ENCODE measurements around the gene PPP4R1.
A peak's percentile ranks its signal among the peaks of the same experiment; 100 is the strongest.

The PPP4R1 gene, protein sequence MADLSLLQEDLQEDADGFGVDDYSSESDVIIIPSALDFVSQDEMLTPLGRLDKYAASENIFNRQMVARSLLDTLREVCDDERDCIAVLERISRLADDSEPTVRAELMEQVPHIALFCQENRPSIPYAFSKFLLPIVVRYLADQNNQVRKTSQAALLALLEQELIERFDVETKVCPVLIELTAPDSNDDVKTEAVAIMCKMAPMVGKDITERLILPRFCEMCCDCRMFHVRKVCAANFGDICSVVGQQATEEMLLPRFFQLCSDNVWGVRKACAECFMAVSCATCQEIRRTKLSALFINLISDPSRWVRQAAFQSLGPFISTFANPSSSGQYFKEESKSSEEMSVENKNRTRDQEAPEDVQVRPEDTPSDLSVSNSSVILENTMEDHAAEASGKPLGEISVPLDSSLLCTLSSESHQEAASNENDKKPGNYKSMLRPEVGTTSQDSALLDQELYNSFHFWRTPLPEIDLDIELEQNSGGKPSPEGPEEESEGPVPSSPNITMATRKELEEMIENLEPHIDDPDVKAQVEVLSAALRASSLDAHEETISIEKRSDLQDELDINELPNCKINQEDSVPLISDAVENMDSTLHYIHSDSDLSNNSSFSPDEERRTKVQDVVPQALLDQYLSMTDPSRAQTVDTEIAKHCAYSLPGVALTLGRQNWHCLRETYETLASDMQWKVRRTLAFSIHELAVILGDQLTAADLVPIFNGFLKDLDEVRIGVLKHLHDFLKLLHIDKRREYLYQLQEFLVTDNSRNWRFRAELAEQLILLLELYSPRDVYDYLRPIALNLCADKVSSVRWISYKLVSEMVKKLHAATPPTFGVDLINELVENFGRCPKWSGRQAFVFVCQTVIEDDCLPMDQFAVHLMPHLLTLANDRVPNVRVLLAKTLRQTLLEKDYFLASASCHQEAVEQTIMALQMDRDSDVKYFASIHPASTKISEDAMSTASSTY

DNA sequence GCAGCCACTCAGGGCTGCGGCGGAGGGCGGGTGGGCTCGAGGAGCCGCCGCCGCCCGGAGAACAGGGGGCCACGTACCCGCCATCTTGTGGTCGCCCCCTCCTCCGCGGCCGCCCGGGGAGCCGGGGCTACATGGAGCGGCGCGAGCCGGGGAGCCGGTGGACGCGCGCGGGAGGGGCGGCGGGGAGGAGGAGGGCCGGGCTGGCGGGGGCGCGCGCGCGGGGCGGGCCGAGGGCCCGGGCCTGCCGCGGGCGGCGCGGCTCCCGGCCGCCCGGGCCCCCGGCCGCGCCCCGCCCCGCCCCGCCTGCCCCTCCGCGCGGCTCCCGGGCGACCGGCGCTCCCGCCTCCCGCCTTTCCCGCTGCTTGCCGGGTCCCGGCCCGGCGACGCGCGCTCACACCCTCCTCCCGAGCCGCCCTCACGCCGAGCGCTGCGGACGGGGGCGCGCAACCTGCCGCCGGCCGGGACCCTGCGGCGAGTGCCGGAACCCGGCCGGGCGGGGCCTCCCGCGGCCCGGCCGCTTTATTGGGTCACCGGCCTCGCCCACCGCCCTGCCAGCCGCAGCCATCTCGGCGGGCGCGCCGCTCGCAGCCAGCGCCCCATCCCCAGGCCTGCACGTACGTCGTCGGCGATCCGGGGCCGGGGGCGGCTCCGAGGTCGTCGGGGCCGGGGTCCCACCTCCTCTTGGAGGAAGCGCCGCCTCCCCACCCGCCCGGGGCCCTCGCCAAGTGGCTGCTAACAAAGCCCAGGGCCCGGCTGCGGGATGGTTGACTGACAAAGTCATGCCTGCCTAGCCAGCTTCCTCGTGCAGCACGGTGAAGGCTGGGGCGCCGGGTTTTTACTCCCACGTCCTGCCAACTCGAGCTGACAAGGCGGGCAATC lies at the start of gene PPP4R1:
PPP4R1 (minus strand) TSS at position 159 of the 879 bp plus-strand sequence; CDS start at position 84, 75 bp downstream.
- Mint-ChIP-seq H3K9me3 (no peaks in the 10 kb centered on the region), H3K27me3 (no peaks in the 10 kb centered on the region), H3K4me1 (peaks cover 31% of the 10 kb centered on the region), H3K36me3 (ENCODE audit: low read depth) (peaks cover 9% of the 10 kb centered on the region), H3K4me3 (peak within 1 kb of the TSS; percentile 92), H3K27ac (peak within 1 kb of the TSS; percentile 82)
- ATAC-seq: peak; percentile 69
- DNase-seq: peak; percentile 72

DNA sequence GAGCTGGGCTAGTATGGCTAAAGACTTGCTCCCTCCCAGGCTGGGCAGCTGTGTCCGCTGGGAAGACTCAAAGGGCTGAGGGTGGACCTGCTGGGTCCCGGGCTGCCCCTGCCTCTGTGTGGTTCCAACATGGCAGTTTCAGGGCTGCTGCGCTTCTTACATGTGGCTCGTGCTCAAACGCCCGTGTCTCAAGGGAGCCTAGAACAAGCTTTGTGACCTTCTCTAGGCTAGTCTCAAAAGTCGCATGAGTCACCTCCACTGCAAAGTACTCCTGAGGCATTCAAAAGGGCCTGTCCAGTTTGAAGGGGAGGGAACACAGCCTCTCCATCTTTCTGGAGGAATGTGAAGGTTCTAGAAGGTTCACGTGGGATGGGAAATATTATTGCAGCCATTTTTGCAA lies 49.0 kb upstream of the PPP4R1 start:
- H3K27ac Mint-ChIP-seq: no peak overlapping the region
- no peak overlapping the region for H3K4me3 Mint-ChIP-seq
- H3K9me3 Mint-ChIP-seq: no peaks in the 10 kb centered on the region
- H3K36me3 Mint-ChIP-seq (ENCODE audit: low read depth): no peaks in the 10 kb centered on the region
- DNase-seq: no peak
- no peaks in the 10 kb centered on the region for H3K4me1 Mint-ChIP-seq
- no peaks in the 10 kb centered on the region for H3K27me3 Mint-ChIP-seq
- ATAC-seq: peak; percentile 15

DNA sequence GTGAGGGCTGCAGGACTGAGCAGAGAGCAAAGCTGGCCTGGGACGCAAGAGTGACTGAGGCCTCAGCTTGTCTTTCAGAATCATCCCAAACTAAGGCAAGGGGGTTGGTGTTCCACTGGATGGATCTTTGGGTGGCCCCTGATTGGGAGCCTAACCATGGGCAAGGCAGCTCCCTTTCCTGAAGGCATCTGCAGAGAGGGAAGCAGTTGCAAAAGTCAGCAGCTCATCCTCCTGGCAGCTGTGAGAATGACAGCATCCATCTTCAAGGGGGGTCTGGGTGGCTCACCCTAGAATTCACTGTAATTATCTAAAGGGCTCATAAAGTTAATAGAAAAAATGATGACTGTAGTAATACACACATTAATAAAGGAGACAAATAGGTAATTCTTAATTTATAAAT lies 47.2 kb upstream of the PPP4R1 start:
- Mint-ChIP-seq H3K27me3 (no peaks in the 10 kb centered on the region), H3K4me1 (no peaks in the 10 kb centered on the region), H3K4me3 (no peak overlapping the region), H3K27ac (no peak overlapping the region), H3K36me3 (ENCODE audit: low read depth) (no peaks in the 10 kb centered on the region), H3K9me3 (no peaks in the 10 kb centered on the region)
- DNase-seq (no peak), ATAC-seq (no peak)

DNA sequence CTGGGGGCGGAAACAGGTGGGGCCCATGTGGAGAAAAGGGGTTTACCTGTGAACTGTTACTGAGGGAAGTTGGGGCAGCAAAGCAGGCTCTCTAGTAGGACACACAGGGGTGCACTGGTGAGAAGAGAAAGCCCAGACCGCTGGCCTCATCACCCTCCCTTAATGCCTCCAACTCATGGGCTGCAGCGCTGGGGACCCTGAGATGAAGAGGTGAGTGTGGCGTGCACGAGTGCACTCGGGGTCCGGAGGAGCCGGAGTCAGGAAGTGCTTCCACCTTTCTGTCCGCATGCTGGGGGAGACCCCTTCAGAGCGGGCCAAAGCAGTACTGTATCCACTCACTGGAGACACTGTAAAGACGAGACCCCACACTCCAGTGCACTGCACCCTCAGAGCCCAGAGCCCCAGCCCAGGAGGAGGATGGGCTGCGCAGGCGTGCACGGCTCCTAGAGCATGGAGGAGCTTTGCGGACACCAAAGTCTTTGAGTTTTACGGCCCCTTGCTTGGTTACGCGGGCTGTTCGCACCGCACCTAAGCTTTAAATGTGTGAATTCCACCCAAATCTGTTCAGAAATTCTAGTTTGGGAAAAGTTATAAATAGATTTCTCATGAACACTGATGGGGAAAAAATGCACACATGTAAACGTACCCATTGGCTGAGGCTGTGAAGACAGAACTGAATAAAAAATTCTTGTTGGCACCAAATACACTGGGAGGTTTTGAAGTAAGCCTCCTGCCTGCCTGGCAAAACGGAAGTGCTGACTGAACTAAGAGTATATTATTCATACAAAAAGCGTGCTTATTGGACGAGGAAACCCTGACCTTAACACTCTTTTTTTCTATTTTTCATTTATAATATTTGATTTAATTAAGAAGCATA lies 45.4 kb upstream of the PPP4R1 start:
- ATAC-seq: no peak
- H3K4me1 Mint-ChIP-seq: no peaks in the 10 kb centered on the region

DNA sequence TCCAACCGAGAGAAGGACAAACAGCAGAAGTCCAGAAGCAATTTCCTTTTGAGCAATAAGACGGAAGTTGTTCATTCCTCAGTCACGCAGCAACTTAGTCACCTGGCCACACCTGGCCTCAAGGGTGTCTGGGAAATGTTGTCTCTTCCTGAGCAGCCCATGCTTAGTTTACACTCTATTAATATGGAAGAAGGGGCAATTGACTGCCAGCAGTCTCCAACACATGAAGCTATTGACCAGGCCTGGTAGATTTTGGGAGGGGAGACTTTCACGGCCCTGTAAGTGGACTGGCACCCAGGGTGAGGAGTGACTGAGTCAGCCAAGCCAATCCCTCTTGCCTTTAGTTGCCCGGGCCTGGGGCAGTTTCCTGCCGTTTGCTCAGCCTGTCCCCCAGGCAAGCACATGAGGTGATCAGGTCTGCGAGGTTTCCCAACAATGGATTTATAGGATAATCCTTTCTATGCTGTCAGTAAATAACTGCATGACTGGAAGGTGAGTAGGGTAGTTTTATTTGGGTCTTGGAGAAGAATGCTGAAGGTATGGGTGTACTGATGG lies 43.8 kb upstream of the PPP4R1 start:
- Mint-ChIP-seq H3K27ac (no peak overlapping the region), H3K4me3 (no peak overlapping the region), H3K36me3 (ENCODE audit: low read depth) (no peaks in the 10 kb centered on the region), H3K9me3 (no peaks in the 10 kb centered on the region), H3K4me1 (no peaks in the 10 kb centered on the region), H3K27me3 (no peaks in the 10 kb centered on the region)
- ATAC-seq (no peak), DNase-seq (no peak)

More for the DNA sequence above, 45.4 kb upstream of the PPP4R1 start:
- Mint-ChIP-seq H3K4me3 (no peak overlapping the region), H3K27me3 (no peaks in the 10 kb centered on the region), H3K27ac (no peak overlapping the region), H3K36me3 (ENCODE audit: low read depth) (no peaks in the 10 kb centered on the region), H3K9me3 (no peaks in the 10 kb centered on the region)
- DNase-seq: no peak

DNA sequence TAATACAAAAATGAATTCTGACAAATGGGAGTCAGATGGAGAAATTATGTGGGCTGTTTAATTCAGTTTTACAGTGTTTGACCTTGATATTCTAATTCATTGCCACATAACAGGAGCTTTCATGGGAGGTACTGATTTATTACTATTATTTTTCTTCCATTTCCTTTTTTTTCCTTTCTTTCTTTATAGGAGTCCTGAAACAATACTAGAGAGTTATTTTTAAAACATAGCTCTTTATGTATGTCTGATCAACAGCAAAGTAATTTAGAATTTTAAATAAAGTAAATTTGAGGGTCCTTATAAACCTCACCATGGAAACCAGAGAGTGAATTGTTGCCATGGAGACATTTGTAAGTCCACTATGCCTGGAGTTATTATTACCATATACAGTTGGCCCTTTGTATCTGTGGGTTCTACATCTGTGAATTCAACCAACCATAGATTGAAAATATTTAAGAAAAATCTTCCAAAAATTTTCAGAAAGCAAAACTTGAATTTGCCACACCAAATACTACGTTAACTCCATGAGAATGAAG lies 40.9 kb upstream of the PPP4R1 start:
- Mint-ChIP-seq H3K4me3 (no peak overlapping the region), H3K9me3 (no peaks in the 10 kb centered on the region), H3K27ac (no peak overlapping the region), H3K4me1 (no peaks in the 10 kb centered on the region), H3K36me3 (ENCODE audit: low read depth) (no peaks in the 10 kb centered on the region), H3K27me3 (no peaks in the 10 kb centered on the region)
- no peak for ATAC-seq
- no peak for DNase-seq

DNA sequence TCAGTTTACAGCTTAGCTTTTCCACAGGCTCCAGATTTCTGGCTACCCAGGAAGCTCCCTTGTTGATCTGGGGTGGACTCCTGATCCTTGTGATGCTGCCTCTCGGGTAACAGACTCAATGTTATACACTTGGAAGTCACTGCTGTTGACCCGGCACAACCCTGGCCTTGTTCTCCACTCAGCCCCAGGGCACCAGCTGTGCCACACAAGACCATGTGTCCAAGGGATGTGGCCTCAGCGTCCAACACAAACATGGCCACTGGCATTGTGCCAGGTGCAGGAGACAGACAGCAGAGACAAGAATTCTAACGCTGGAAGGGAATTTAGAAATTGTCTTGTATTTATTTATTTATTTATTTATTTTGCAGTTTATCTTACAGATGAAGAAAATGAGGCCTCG lies 39.0 kb upstream of the PPP4R1 start:
- H3K27ac Mint-ChIP-seq: no peak overlapping the region

DNA sequence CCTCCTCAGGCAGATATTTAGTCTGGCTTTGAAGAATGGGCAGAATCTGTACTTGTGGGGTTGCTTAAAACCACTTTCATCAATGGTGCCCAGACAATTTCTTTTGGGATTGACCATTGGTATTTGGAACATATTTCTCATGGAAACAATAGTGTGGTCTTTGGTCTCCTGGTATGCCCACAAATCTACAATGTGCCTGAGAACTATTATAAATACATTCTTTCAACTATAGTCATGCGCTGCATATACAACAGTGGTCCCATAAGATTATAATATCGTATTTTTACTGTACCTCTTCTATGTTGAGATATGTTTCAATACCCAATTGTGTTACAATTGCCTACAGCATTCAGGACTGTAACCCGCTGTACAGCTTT lies 34.8 kb upstream of the PPP4R1 start:
- Mint-ChIP-seq H3K27ac (no peak overlapping the region), H3K4me1 (no peaks in the 10 kb centered on the region), H3K9me3 (no peaks in the 10 kb centered on the region), H3K36me3 (ENCODE audit: low read depth) (no peaks in the 10 kb centered on the region), H3K4me3 (no peak overlapping the region), H3K27me3 (peaks cover 1% of the 10 kb centered on the region)
- DNase-seq: no peak
- no peak for ATAC-seq

More for the DNA sequence above, 39.0 kb upstream of the PPP4R1 start:
- Mint-ChIP-seq H3K4me3 (no peak overlapping the region), H3K4me1 (no peaks in the 10 kb centered on the region), H3K9me3 (no peaks in the 10 kb centered on the region), H3K36me3 (ENCODE audit: low read depth) (no peaks in the 10 kb centered on the region), H3K27me3 (peaks cover 1% of the 10 kb centered on the region)
- DNase-seq (no peak), ATAC-seq (no peak)

DNA sequence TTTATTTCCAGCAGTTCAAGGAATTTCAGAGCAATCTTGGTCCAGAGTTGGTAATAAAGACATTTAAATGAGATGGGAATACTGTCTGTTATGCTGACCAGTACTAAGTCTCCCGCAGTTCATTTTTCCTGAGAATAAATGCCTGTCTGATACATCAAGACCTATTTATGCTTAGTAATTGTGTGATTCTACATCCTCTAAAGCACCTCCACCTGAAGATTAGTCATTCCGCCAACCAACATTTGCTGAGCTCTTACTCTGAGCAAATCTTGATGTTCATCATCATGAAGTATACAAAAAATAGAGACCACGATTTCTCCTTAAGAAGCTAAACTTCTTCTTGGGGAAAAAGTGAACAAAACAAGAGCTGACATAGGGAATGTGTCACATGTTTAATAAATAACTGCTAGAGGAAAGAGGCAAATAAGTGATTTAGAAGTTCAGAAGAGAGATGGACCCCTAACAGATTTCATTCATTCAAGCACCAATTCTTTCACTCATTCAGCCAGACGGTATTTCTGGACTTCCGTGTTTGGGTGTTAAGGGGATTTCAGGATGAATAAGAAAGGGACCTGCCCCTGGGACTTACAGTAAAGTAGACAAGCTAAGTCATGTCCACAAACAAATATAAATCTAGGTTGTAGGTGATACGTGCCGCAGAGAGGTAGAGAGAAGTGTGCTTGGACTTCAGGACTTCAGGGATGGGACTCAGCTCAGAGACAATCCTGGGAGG lies 34.2 kb upstream of the PPP4R1 start:
- Mint-ChIP-seq H3K4me1 (no peaks in the 10 kb centered on the region), H3K27me3 (peaks cover 1% of the 10 kb centered on the region), H3K4me3 (no peak overlapping the region), H3K36me3 (ENCODE audit: low read depth) (no peaks in the 10 kb centered on the region), H3K27ac (no peak overlapping the region), H3K9me3 (no peaks in the 10 kb centered on the region)
- DNase-seq (no peak), ATAC-seq (no peak)

DNA sequence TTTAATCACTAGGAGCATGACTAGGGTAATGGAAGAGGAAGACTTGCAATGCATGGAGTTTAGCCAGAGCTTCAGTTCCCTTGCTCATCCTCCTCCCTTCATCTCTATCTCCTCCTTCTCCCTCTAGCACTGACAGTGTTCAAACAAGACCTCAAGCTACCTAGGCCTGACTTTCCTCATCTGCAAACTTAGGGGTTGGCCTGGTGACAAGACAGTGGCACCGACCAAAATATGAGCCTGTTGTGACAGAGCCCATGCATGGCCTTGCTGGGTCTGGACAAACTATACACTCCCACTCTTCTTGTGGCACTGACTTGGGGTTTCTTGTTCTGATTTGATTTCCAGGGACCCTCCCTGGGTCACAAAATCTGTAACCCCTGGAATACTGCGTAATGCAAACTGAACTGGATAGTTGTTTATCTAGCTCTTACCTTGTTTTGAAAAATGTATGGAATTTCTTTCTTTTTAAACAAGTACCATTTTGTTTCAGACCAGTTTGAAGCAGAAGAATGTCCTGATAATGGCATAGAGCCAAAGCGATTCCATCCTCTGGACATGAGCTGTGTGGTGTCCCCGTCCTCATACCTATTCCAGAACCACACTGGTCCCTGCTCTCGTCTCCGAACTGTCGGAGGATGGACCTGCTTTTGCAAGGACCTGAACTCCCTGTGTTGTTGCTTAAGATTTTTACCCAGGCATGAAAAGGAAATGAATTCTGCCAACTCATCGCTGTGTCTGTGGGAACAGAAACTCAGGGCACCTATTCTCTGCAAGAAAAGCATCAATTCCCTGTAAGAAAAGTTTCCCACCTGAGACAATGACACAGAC lies 33.4 kb upstream of the PPP4R1 start:
- H3K4me3 Mint-ChIP-seq: no peak overlapping the region
- H3K4me1 Mint-ChIP-seq: no peaks in the 10 kb centered on the region
- peaks cover 1% of the 10 kb centered on the region for H3K27me3 Mint-ChIP-seq
- H3K9me3 Mint-ChIP-seq: no peaks in the 10 kb centered on the region
- no peaks in the 10 kb centered on the region for H3K36me3 Mint-ChIP-seq (ENCODE audit: low read depth)
- no peak overlapping the region for H3K27ac Mint-ChIP-seq
- ATAC-seq: no peak
- DNase-seq: no peak

DNA sequence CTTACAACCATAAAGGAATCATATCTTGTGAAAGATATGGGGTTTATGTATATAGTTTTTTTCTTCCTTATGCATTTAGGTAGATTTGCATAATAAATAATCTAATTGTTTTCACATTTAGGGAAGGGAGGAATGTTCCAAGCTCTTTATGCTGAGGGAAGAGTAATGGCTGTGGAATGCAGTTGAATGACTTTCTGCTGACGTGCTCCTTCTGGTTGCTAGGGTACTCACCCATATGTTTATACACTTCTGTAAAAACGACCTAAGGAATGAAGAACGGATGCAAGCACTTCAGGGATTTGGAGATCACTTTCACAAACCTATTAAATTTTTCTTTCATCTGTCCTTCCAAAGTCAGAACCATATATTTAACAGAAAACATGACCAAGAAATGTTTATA lies 29.2 kb upstream of the PPP4R1 start:
- Mint-ChIP-seq H3K27me3 (no peaks in the 10 kb centered on the region), H3K4me1 (no peaks in the 10 kb centered on the region), H3K4me3 (no peak overlapping the region), H3K27ac (no peak overlapping the region), H3K36me3 (ENCODE audit: low read depth) (no peaks in the 10 kb centered on the region), H3K9me3 (no peaks in the 10 kb centered on the region)
- ATAC-seq (no peak), DNase-seq (no peak)

All from activated naive CD8-positive, alpha-beta T cell treated with anti-CD3 and anti-CD28 coated beads, Interleukin-2, amount 50 U/mL, for 24 hours (primary cell).